WTC11 (cell line): ENCODE data around the gene MGRN1. TPM values are rescaled to one million over a fixed set of nuclear protein-coding genes. Genes with fewer than 3 reads are reported as not detected.

ENCODE experiments used
- ATAC-seq: fragments of 200-7000 bp; cut with Tn5 transposase; 2 replicates; pipeline ENCODE4 v1.10.0; 2021; ENCODE audit warnings: mild to moderate bottlenecking, moderate library complexity
- CTCF ChIA-PET: fragments of 300-600 bp; sonication (Branson Sonifier 250); formaldehyde crosslinking; loops from one replicate; lab custom pipeline; 2021; ENCODE audit warnings: antibody characterized with exemption; lab: Charles Lee
- POLR2A ChIA-PET: fragments of 350-600 bp; sonication (Branson Sonifier 250); formaldehyde crosslinking; loops from one replicate; lab custom pipeline; 2021; ENCODE audit warnings: antibody characterized with exemption; lab: Charles Lee
- DNase-seq: peaks from one replicate; pipeline ENCODE4 v3.0.0; 2021; ENCODE audit warnings: low spot score
- H3K27ac Mint-ChIP-seq: 2 replicates; pipeline ENCODE4 v1.8.0; 2021; ENCODE audit warnings: mixed read lengths
- H3K27me3 Mint-ChIP-seq: 2 replicates; pipeline ENCODE4 v1.8.0; 2021; ENCODE audit warnings: low read depth, mild to moderate bottlenecking, moderate library complexity, mixed read lengths
- H3K36me3 Mint-ChIP-seq: 2 replicates; pipeline ENCODE4 v1.8.0; 2021; ENCODE audit warnings: mixed read lengths
- H3K4me1 Mint-ChIP-seq: 2 replicates; pipeline ENCODE4 v1.8.0; 2022; ENCODE audit warnings: mixed read lengths
- H3K4me3 Mint-ChIP-seq: 2 replicates; pipeline ENCODE4 v1.8.0; 2021; ENCODE audit warnings: mild to moderate bottlenecking, moderate library complexity, mixed read lengths
- H3K9me3 Mint-ChIP-seq: 2 replicates; pipeline ENCODE4 v1.8.0; 2021; ENCODE audit warnings: mixed read lengths
- AFF4 ChIP-seq: sonication (generic); formaldehyde crosslinking; IDR thresholded peaks from 2 replicates; pipeline ENCODE4 v1.8.1; 2023; ENCODE audit warnings: mild to moderate bottlenecking, missing genetic modification reagents, borderline replicate concordance
- ATF3 ChIP-seq: sonication (generic); formaldehyde crosslinking; conservative IDR thresholded peaks from 2 replicates; pipeline ENCODE4 v1.8.1; 2022; ENCODE audit warnings: mild to moderate bottlenecking, missing genetic modification reagents
- ERG ChIP-seq: fragments of 250-450 bp; sonication (Bioruptor Pico); IDR thresholded peaks from 2 replicates; pipeline ENCODE4 v1.8.0; 2021; ENCODE audit warnings: mild to moderate bottlenecking
- ESRRA ChIP-seq: sonication (generic); formaldehyde crosslinking; IDR thresholded peaks from 2 replicates; pipeline ENCODE4 v1.8.1; 2022; ENCODE audit warnings: mild to moderate bottlenecking, missing genetic modification reagents, borderline replicate concordance
- ETV6 ChIP-seq: sonication (generic); formaldehyde crosslinking; IDR thresholded peaks from 2 replicates; pipeline ENCODE4 v1.8.1; 2022; ENCODE audit warnings: mild to moderate bottlenecking, missing genetic modification reagents
- FOXJ3 ChIP-seq: sonication (generic); formaldehyde crosslinking; IDR thresholded peaks from 2 replicates; pipeline ENCODE4 v1.9.0; 2021; ENCODE audit warnings: missing genetic modification reagents, mild to moderate bottlenecking, borderline replicate concordance
- FOXP4 ChIP-seq: sonication (generic); formaldehyde crosslinking; IDR thresholded peaks from 2 replicates; pipeline ENCODE4 v1.8.0; 2022; ENCODE audit warnings: mild to moderate bottlenecking, missing genetic modification reagents
- GABPB1 ChIP-seq: sonication (generic); formaldehyde crosslinking; IDR thresholded peaks from 2 replicates; pipeline ENCODE4 v1.8.1; 2023; ENCODE audit warnings: mild to moderate bottlenecking, missing genetic modification reagents
- IRF2 ChIP-seq: sonication (generic); formaldehyde crosslinking; IDR thresholded peaks from 2 replicates; pipeline ENCODE4 v1.8.0; 2022; ENCODE audit warnings: low read depth, missing genetic modification reagents, borderline replicate concordance
- MLX ChIP-seq: sonication (generic); formaldehyde crosslinking; IDR thresholded peaks from 2 replicates; pipeline ENCODE4 v1.8.1; 2023; ENCODE audit warnings: mild to moderate bottlenecking, missing genetic modification reagents, moderate library complexity
- NFATC4 ChIP-seq: fragments of 250-450 bp; sonication (Bioruptor Pico); IDR thresholded peaks from 2 replicates; pipeline ENCODE4 v1.9.0; 2021; ENCODE audit warnings: mild to moderate bottlenecking
- NR3C1 ChIP-seq: sonication (generic); formaldehyde crosslinking; conservative IDR thresholded peaks from 2 replicates; pipeline ENCODE4 v1.8.1; 2023; ENCODE audit warnings: low read depth, mild to moderate bottlenecking, missing genetic modification reagents
- SMAD3 ChIP-seq: sonication (generic); formaldehyde crosslinking; IDR thresholded peaks from 2 replicates; pipeline ENCODE4 v1.8.0; 2022; ENCODE audit warnings: missing genetic modification reagents, mild to moderate bottlenecking, borderline replicate concordance
- USF2 ChIP-seq: sonication (generic); formaldehyde crosslinking; IDR thresholded peaks from 2 replicates; pipeline ENCODE4 v1.8.1; 2023; ENCODE audit warnings: mild to moderate bottlenecking, missing genetic modification reagents, moderate library complexity
- ZBTB21 ChIP-seq: sonication (generic); formaldehyde crosslinking; IDR thresholded peaks from 2 replicates; pipeline ENCODE4 v1.8.1; 2023; ENCODE audit warnings: mild to moderate bottlenecking, missing genetic modification reagents, borderline replicate concordance
- ZMAT4 ChIP-seq: fragments of 250-450 bp; sonication (Bioruptor Pico); IDR thresholded peaks from 2 replicates; pipeline ENCODE4 v1.9.0; 2021; ENCODE audit warnings: mild to moderate bottlenecking
- ZNF121 ChIP-seq: sonication (generic); formaldehyde crosslinking; IDR thresholded peaks from 2 replicates; pipeline ENCODE4 v1.8.0; 2023; ENCODE audit warnings: missing genetic modification reagents
- ZNF219 ChIP-seq: sonication (generic); formaldehyde crosslinking; IDR thresholded peaks from 2 replicates; pipeline ENCODE4 v1.8.0; 2023; ENCODE audit warnings: missing genetic modification reagents, mild to moderate bottlenecking, borderline replicate concordance
- ZNF232 ChIP-seq: sonication (generic); formaldehyde crosslinking; IDR thresholded peaks from 2 replicates; pipeline ENCODE4 v1.8.0; 2022; ENCODE audit warnings: mild to moderate bottlenecking, missing genetic modification reagents
- ZNF416 ChIP-seq: fragments of 250-450 bp; sonication (Bioruptor Pico); IDR thresholded peaks from 2 replicates; pipeline ENCODE4 v1.9.0; 2021; ENCODE audit warnings: mild to moderate bottlenecking, inconsistent platforms
- ZNF425 ChIP-seq: fragments of 250-450 bp; sonication (Bioruptor Pico); conservative IDR thresholded peaks from 2 replicates; pipeline ENCODE4 v1.9.0; 2021; ENCODE audit warnings: mild to moderate bottlenecking
- ZNF512 ChIP-seq: sonication (generic); formaldehyde crosslinking; IDR thresholded peaks from 2 replicates; pipeline ENCODE4 v1.8.1; 2022; ENCODE audit warnings: missing genetic modification reagents, borderline replicate concordance
- ZNF671 ChIP-seq: fragments of 250-450 bp; sonication (Bioruptor Pico); IDR thresholded peaks from 2 replicates; pipeline ENCODE4 v1.8.0; 2021; ENCODE audit warnings: mild to moderate bottlenecking
- total RNA-seq: library from RNA; stranded (reverse); gene quantifications from 3 replicates; pipeline ENCODE4 v1.2.3, GENCODE V29; 2021

Gene MGRN1
- total RNA-seq, 1 experiment from 2014 or later, result 88.8 TPM

GRCh38 chr16:4702466-4702808, 77.8 kb downstream of the MGRN1 start:
- Mint-ChIP-seq H3K27ac (no peak overlapping the region; the same call in 1 of the 2 replicates), H3K27me3 (no peaks in the 10 kb centered on the region)
- TF ChIP-seq ZNF219 (CRISPR knock-in tag), result no peak
- no peak for TF ChIP-seq MLX (CRISPR knock-in tag)
- no peak for TF ChIP-seq ZNF232 (CRISPR knock-in tag)
- no peak for TF ChIP-seq ERG (CRISPR knock-in tag)
- TF ChIP-seq ZNF671 (CRISPR knock-in tag), result no peak
- no peak for TF ChIP-seq SMAD3 (CRISPR knock-in tag)
- no peak for TF ChIP-seq ZNF425 (CRISPR knock-in tag)
- TF ChIP-seq ZMAT4 (CRISPR knock-in tag), result no peak
- no peak for TF ChIP-seq IRF2
- TF ChIP-seq ZNF512, result no peak
- TF ChIP-seq, all 79 proteins: peak for 0
- peaks cover 34% of the 10 kb centered on the region for H3K36me3 Mint-ChIP-seq
- no peak overlapping the region for H3K4me3 Mint-ChIP-seq
- no peaks in the 10 kb centered on the region for H3K9me3 Mint-ChIP-seq
- no peaks in the 10 kb centered on the region for H3K4me1 Mint-ChIP-seq
- POLR2A ChIA-PET, result interaction anchor here (1.2 kb wide), 1 partner anchor 9 kb away, joined by 3 read pairs; the partner anchor contains the start of gene NUDT16L1
- ATAC-seq, result no peak
- CTCF ChIA-PET, result interaction anchor here (1.5 kb wide), 1 partner anchor 20 kb away, joined by 4 read pairs; no protein-coding TSS in a partner anchor
- DNase-seq, result no peak

GRCh38 chr16:4703906-4704305, 79.3 kb downstream of the MGRN1 start:
- POLR2A ChIA-PET, result no interaction called here
- TF ChIP-seq SMAD3 (CRISPR knock-in tag) (no peak), FOXP4 (CRISPR knock-in tag) (no peak), ZNF416 (CRISPR knock-in tag) (no peak), GABPB1 (CRISPR knock-in tag) (no peak), ZNF121 (no peak), NFATC4 (CRISPR knock-in tag) (no peak), NR3C1 (CRISPR knock-in tag) (no peak), USF2 (CRISPR knock-in tag) (no peak), FOXJ3 (CRISPR knock-in tag) (no peak), ETV6 (CRISPR knock-in tag) (no peak), AFF4 (CRISPR knock-in tag) (no peak), ATF3 (no peak), ESRRA (CRISPR knock-in tag) (no peak), ZBTB21 (CRISPR knock-in tag) (no peak)

More at GRCh38 chr16:4703906-4704305, 79.3 kb downstream of the MGRN1 start:
- CTCF ChIA-PET, result interaction anchor here (1.4 to 2.6 kb wide), 2 partner anchors 8 to 21 kb away, joined by 7 to 9 read pairs; no protein-coding TSS in a partner anchor
- ATAC-seq, result no peak
- no peak overlapping the region for H3K4me3 Mint-ChIP-seq
- H3K27me3 Mint-ChIP-seq, result no peaks in the 10 kb centered on the region
- no peaks in the 10 kb centered on the region for H3K9me3 Mint-ChIP-seq
- no peaks in the 10 kb centered on the region for H3K4me1 Mint-ChIP-seq
- peaks cover 34% of the 10 kb centered on the region for H3K36me3 Mint-ChIP-seq
- no peak overlapping the region for H3K27ac Mint-ChIP-seq
- no peak for DNase-seq
